ENCODE measurements around the gene SPRING1. TPM values are rescaled to one million over a fixed set of nuclear protein-coding genes. Genes with fewer than 3 reads are reported as not detected.

The SPRING1 gene
- polyA plus RNA-seq, 2 of the 4 experiments (the other 2 are of a cell fraction), result 11.2 to 17.4 TPM

- no peak for DNase-seq (ENCODE audit: low read depth in 1 of 2, low spot score in 1 of 2)
- no peak for ATAC-seq
- H3K9me3 ChIP-seq, result no peaks in the 10 kb centered on the region
- no peak overlapping the region for H3K4me3 ChIP-seq
- CTCF ChIA-PET, result interaction anchor here (0.9 to 3.7 kb wide), 4 partner anchors 10 to 861 kb away, joined by 3 to 30 read pairs (median 4); no protein-coding TSS in a partner anchor
- FAIRE-seq, result no peak
- no peak overlapping the region for H3K27ac ChIP-seq
- no peak overlapping the region for H3K4me2 ChIP-seq
- H3K4me1 ChIP-seq, result no peaks in the 10 kb centered on the region
- TF ChIP-seq CBX2 (IDR thresholded peaks at IDR 0.05; ENCODE audit: borderline replicate concordance, low read depth) (no peak), RFX5 (IDR thresholded peaks at IDR 0.05) (no peak), SMC3 (IDR thresholded peaks at IDR 0.05) (no peak), USF2 (IDR thresholded peaks at IDR 0.05) (no peak), HOXB13 (CRISPR knock-in tag; IDR thresholded peaks at IDR 0.05; ENCODE audit: low read depth) (no peak), EHF (CRISPR knock-in tag; IDR thresholded peaks at IDR 0.05) (no peak), E2F6 (IDR thresholded peaks at IDR 0.05; ENCODE audit: borderline replicate concordance, low read depth) (no peak)
- WGBS (ENCODE audit: missing lambda C conversion rate), result 85% methylated on average over 10 of the region's 10 CpGs
- POLR2A ChIA-PET, result no interaction called here
These were observed 19.0 kb downstream of the SPRING1 start for GRCh38 chr12:116718655-116719454.

GRCh38 chr12:116717466-116718437 lies 20.1 kb downstream of the SPRING1 start:
- ATAC-seq (no peak), FAIRE-seq (no peak), DNase-seq (ENCODE audit: low read depth in 1 of 2, low spot score in 1 of 2) (no peak)
- H3K4me1 ChIP-seq, result no peaks in the 10 kb centered on the region
- no peak overlapping the region for H3K27ac ChIP-seq
- POLR2A ChIA-PET, result no interaction called here
- TF ChIP-seq CHD4 (IDR thresholded peaks at IDR 0.05; ENCODE audit: borderline replicate concordance) (no peak), PHF8 (IDR thresholded peaks at IDR 0.05; ENCODE audit: borderline replicate concordance, low read depth) (no peak), RCOR1 (IDR thresholded peaks at IDR 0.05; ENCODE audit: low read depth, low read length) (no peak), EHMT2 (IDR thresholded peaks at IDR 0.05; ENCODE audit: low read depth) (no peak), HOXA7 (CRISPR knock-in tag; IDR thresholded peaks at IDR 0.05) (no peak), RAD21 (conservative IDR thresholded peaks at IDR 0.05 in 1 of 2, IDR thresholded peaks at IDR 0.05 in 1 of 2) (no peak), CBX8 (IDR thresholded peaks at IDR 0.05) (no peak), SMC3 (IDR thresholded peaks at IDR 0.05) (no peak), MYC (IDR thresholded peaks at IDR 0.05; ENCODE audit: borderline replicate concordance, low read length) (no peak), RARB (CRISPR knock-in tag; IDR thresholded peaks at IDR 0.05) (no peak), HEYL (CRISPR knock-in tag; IDR thresholded peaks at IDR 0.05) (no peak), ESRRA (IDR thresholded peaks at IDR 0.05; ENCODE audit: borderline replicate concordance, low read length) (no peak), TP53 (CRISPR knock-in tag; IDR thresholded peaks at IDR 0.05) (no peak), HMGXB4 (CRISPR knock-in tag; IDR thresholded peaks at IDR 0.05; ENCODE audit: borderline replicate concordance) (no peak)
- CTCF ChIA-PET, result interaction anchor here (0.9 to 3.7 kb wide), 3 partner anchors 9 to 860 kb away, joined by 3 to 30 read pairs (median 4); no protein-coding TSS in a partner anchor
- no peak overlapping the region for H3K4me2 ChIP-seq
- WGBS (ENCODE audit: missing lambda C conversion rate), result 90% methylated on average over 27 of the region's 27 CpGs
- no peak overlapping the region for H3K4me3 ChIP-seq
- no peaks in the 10 kb centered on the region for H3K9me3 ChIP-seq
